ENCODE results near the gene RGS5.
A peak's percentile ranks its signal among the peaks of the same experiment; 100 is the strongest.

The RGS5 gene

DNA sequence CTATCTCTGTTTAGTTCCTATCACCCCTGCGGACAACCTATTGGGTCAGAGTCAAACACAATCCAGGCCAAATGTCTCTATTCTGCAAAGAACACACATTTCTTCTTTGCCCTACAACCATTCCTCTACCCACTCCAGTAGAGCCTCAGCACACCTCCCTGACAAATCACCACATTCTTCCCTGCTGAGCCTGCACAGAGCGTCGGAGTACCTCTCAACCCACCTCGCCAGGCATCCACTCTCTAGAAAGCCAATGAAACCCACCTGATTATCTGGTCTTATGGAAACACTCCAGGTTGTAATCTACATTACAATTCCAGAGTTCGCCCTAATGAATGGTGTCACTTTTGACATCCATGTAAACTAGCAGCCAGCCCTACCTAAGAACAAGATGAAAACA is 47.1 kb downstream of the RGS5 start:
- in situ Hi-C loops (cut with MboI; ENCODE audit: low sequenced_read_pairs), result no loop called here
- no peak for DNase-seq (ENCODE audit: low spot score in 2 of 2)
- Histone ChIP-seq H3K4me1 (no peaks in the 10 kb centered on the region), H3K27me3 (ENCODE audit: low read depth) (no peaks in the 10 kb centered on the region), H3K9me3 (no peaks in the 10 kb centered on the region), H3K36me3 (replicated peaks) (no peaks in the 10 kb centered on the region), H3K4me3 (no peak overlapping the region)

DNA sequence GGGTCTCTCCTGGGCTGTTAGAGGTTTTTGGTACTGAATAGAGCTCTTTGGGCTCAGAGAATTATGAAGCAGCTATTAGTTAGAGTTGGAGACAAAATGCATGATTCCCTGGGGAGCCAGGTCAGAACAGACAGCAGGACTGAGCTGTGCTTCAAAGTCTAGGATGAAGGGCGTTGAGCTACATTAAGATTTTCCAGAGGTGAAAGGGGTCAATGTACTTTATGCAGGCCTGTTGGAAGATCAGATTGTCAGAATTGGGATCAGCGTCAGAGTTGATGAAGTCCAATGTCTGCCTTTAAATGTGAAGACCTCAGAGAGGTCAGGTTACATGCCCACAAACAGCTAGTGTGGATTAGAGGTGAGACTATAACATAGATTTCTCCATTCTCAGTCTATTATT is 53.8 kb downstream of the RGS5 start:
- no peaks in the 10 kb centered on the region for H3K4me1 ChIP-seq
- H3K27me3 ChIP-seq (ENCODE audit: low read depth), result no peaks in the 10 kb centered on the region
- no peak overlapping the region for H3K4me3 ChIP-seq
- H3K36me3 ChIP-seq (replicated peaks), result no peaks in the 10 kb centered on the region
- DNase-seq (ENCODE audit: low spot score in 2 of 2), result no peak
- H3K9me3 ChIP-seq, result no peaks in the 10 kb centered on the region
- in situ Hi-C loops (cut with MboI; ENCODE audit: low sequenced_read_pairs), result no loop called here

DNA sequence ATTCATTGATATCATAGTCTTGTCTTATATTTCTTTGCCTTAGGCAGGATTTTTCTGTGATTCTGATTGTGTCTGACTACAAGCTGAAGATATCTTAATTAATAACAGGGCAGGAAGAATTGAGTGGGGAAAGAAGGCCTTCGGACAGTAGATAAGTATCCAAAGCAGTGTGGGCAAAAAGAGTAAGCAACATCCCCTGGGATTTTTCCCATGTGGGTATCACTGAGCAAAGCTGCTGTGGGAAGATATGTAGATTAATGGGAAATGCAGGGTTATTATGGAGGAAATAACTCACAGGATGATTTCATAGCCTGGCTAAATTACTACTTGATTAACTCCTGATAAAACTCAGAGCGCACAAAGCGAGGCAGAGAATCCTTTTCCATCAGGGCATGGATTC is 55.7 kb downstream of the RGS5 start:
- in situ Hi-C loops (cut with MboI; ENCODE audit: low sequenced_read_pairs), result no loop called here
- Histone ChIP-seq H3K27me3 (ENCODE audit: low read depth) (no peaks in the 10 kb centered on the region), H3K4me3 (no peak overlapping the region), H3K36me3 (replicated peaks) (no peaks in the 10 kb centered on the region), H3K9me3 (no peaks in the 10 kb centered on the region), H3K4me1 (no peaks in the 10 kb centered on the region)
- DNase-seq (ENCODE audit: low spot score in 2 of 2), result no peak

DNA sequence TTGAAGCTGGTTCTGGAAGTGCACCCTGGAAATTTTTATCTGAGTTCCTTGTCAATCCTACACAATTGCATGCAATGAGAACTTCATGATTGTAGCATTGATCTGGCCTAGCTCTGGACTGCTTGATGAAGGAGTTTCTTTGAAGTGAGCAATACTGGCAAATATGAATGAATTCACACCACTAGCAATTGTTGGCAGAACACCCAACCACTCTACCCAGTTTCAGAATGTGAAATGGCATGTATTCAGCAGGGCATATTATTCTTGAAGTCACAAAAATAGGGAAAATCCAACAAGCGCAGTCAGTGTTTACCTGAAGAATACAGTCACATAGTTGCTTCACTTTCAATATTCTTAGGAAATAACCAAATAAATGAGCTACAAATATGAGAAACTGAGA is 57.3 kb downstream of the RGS5 start:
- Histone ChIP-seq H3K9me3 (no peaks in the 10 kb centered on the region), H3K4me1 (no peaks in the 10 kb centered on the region), H3K36me3 (replicated peaks) (no peaks in the 10 kb centered on the region), H3K4me3 (no peak overlapping the region), H3K27me3 (ENCODE audit: low read depth) (no peaks in the 10 kb centered on the region)
- in situ Hi-C loops (cut with MboI; ENCODE audit: low sequenced_read_pairs), result no loop called here
- no peak for DNase-seq (ENCODE audit: low spot score in 2 of 2)

DNA sequence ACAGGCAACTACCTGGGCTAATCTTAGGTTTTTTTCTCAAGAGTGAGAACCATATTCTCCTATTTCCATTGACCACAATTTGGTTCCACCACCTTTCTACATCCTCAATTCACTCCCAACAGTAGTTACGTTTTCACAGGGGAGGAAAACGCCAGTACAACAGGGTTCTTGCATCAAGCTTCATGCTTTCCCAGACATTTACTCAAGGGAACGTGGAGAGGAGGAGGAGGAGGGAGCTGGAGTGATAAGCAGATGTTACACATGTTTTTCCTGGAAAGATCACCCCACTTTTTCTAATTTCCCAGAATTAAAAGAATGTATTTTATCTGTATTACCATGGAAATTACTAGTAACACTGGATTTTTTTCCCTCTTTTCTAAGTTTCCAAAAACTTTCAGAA is 58.3 kb downstream of the RGS5 start:
- Histone ChIP-seq H3K4me1 (no peaks in the 10 kb centered on the region), H3K9me3 (no peaks in the 10 kb centered on the region), H3K36me3 (replicated peaks) (no peaks in the 10 kb centered on the region), H3K27me3 (ENCODE audit: low read depth) (no peaks in the 10 kb centered on the region), H3K4me3 (no peak overlapping the region)
- DNase-seq (ENCODE audit: low spot score in 2 of 2), result no peak
- in situ Hi-C loops (cut with MboI; ENCODE audit: low sequenced_read_pairs), result no loop called here

DNA sequence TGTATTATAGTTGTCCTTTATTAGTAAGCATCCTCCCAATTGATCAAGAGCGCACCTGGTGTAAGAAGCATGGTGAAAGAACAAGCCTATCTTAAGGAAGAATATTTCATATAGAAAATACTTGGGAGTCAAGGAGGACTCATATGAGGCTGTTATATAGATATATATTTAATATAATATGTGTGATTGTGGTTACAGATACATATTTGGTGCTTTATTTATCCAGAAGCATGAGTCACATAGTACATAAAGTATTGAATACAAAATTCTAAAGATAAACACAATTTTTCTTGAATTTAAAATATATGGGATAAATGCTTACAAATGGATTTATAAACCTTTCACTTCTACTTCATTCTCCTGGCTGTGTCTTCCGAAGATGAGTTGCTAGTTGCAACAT is 60.6 kb downstream of the RGS5 start:
- no peaks in the 10 kb centered on the region for H3K27me3 ChIP-seq (ENCODE audit: low read depth)
- no peak overlapping the region for H3K4me3 ChIP-seq
- DNase-seq (ENCODE audit: low spot score in 2 of 2), result no peak
- no peaks in the 10 kb centered on the region for H3K36me3 ChIP-seq (replicated peaks)
- in situ Hi-C loops (cut with MboI; ENCODE audit: low sequenced_read_pairs), result no loop called here
- H3K4me1 ChIP-seq, result no peaks in the 10 kb centered on the region
- no peaks in the 10 kb centered on the region for H3K9me3 ChIP-seq

DNA sequence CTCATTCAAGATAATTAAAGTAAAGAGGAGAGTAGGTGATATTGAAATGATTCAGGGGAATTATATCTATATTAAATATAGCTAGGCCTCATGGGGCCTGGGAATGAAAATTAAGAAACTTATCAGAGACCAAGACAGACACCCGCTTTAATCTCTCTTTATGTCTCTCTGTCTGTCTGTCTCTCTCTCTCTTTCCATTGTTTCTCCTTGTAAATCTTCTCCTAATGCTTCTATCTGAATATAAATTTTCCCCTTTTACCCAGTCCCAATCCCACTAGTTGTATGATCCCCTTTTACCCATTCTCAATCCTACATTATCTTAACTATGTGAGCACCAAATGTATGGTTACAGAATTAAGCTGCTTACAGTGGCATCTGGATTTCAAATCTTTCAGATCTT is 61.2 kb downstream of the RGS5 start:
- in situ Hi-C loops (cut with MboI; ENCODE audit: low sequenced_read_pairs), result no loop called here
- Histone ChIP-seq H3K4me3 (no peak overlapping the region), H3K9me3 (no peaks in the 10 kb centered on the region), H3K36me3 (replicated peaks) (no peaks in the 10 kb centered on the region), H3K4me1 (no peaks in the 10 kb centered on the region), H3K27me3 (ENCODE audit: low read depth) (no peaks in the 10 kb centered on the region)
- DNase-seq (ENCODE audit: low spot score in 2 of 2), result no peak

DNA sequence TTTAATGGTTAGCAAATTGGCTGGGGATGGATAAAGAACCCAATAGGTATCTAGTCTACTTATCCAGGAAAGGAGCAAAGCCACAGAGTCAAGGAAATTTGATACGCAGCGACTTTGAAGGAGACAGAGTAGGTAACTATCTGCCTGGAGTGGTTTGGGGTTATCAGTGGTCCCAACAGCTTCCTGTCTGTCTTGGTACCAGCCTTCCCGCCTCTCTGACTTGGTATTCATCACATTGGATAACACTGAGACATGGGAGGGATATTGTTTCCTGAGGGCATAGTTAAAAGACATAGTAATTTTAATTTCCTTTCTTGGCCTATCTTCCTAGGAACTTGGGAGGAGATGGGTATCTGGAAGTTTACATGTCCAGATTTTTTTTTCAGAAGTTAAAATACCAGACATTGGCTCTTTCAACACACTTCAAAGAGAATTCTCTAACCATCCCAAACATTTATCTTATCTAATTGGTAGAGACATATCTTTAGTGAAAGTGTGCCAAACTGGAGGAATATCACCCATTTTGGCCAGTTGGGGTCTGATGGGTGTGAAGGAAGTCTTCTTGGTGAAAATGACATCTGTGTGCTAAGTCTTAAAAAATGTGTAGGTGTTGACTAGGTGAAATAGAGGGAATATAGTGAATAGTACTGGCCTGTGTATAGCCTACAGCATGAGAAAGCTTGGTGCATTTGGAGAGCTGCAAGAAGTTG is 65.0 kb downstream of the RGS5 start:
- no peaks in the 10 kb centered on the region for H3K4me1 ChIP-seq
- in situ Hi-C loops (cut with MboI; ENCODE audit: low sequenced_read_pairs), result no loop called here
- H3K27me3 ChIP-seq (ENCODE audit: low read depth), result no peaks in the 10 kb centered on the region
- DNase-seq (ENCODE audit: low spot score in 2 of 2), result no peak
- no peak overlapping the region for H3K4me3 ChIP-seq
- no peaks in the 10 kb centered on the region for H3K36me3 ChIP-seq (replicated peaks)
- H3K9me3 ChIP-seq, result no peaks in the 10 kb centered on the region

DNA sequence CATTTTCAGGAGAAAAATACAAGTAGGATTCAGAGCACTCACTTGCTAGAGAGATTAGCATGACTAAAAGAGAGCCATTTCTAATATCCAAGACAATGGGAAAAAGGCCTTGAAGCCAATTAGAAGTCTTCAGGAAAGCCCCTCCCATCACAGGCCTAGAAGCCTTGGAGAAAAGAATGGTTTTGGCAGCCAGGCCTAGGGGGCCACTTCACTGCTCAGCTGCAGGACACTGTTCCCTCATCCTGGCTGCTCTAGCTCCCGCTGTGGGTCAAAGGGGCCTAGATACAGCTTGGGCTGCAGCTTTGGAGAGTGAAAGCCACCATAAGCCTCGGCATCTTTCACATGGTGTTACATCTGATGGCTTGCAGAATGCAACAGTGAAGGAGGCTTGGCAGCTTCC is 70.7 kb downstream of the RGS5 start:
- in situ Hi-C loops (cut with MboI; ENCODE audit: low sequenced_read_pairs), result no loop called here
- no peaks in the 10 kb centered on the region for H3K36me3 ChIP-seq (replicated peaks)
- H3K9me3 ChIP-seq, result no peaks in the 10 kb centered on the region
- DNase-seq (ENCODE audit: low spot score in 2 of 2), result peak; percentile 31 to 32
- H3K4me3 ChIP-seq, result no peak overlapping the region
- no peaks in the 10 kb centered on the region for H3K27me3 ChIP-seq (ENCODE audit: low read depth)
- H3K4me1 ChIP-seq, result peaks cover 3% of the 10 kb centered on the region; the same call in 1 of the 2 replicates

DNA sequence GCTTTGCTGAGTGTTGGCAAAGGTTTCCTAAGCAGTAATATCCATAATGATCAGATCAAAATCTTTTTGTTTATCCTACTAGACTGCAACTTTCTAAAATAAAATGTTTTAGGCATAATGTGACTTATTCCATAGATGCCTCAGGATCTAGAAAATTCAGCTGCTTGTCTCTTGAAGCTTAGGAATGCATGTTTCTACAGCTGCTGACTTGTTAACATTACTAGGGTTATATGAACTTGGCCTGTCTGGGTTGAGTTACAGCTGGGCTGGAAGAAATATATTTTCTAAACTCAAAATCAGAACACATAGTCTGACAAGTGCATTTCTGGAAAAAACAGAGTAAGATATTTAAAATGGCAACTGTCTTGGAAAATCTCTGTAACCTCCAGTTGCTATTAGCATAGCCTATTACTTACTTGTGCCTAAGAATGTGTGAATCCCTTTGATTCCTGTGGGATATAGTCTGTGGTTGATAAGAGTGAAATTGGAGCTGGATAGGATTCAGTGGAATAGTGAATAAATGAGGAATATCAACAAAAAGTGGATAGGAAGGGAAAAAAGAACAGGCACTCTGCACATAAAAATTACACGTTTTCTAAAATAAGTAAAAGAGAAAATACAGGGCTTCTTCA is 72.4 kb downstream of the RGS5 start:
- peaks cover 3% of the 10 kb centered on the region; the same call in 1 of the 2 replicates for H3K4me1 ChIP-seq
- in situ Hi-C loops (cut with MboI; ENCODE audit: low sequenced_read_pairs), result no loop called here
- 0 out of 2 replicates have a peak, but pooled peaks cover 2% of the 10 kb centered on the region for H3K27me3 ChIP-seq (ENCODE audit: low read depth)
- no peaks in the 10 kb centered on the region for H3K9me3 ChIP-seq
- DNase-seq (ENCODE audit: low spot score in 2 of 2), result no peak
- H3K4me3 ChIP-seq, result no peak overlapping the region
- H3K36me3 ChIP-seq (replicated peaks), result no peaks in the 10 kb centered on the region

DNA sequence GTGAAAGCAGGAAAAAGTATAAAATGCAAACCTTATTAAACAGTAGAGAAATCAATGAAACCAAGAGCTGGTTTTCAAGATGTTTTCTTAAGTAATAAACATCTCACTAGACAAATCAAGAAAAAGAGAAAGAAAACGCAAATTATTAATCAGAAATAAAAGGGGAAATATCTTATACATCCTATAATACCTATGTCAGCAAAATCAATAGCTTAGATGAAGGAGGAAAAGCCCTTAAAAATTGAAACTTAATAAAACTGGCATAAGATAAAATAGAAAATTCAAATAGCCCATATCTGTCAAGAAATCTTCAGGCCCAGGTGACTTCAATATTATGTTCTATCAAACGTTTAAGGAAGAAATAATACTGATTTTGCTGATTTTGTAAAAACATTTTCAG is 74.4 kb downstream of the RGS5 start:
- H3K4me1 ChIP-seq, result peaks cover 3% of the 10 kb centered on the region; the same call in 1 of the 2 replicates
- in situ Hi-C loops (cut with MboI; ENCODE audit: low sequenced_read_pairs), result no loop called here
- 0 out of 2 replicates have a peak, but pooled peaks cover 2% of the 10 kb centered on the region for H3K27me3 ChIP-seq (ENCODE audit: low read depth)
- DNase-seq (ENCODE audit: low spot score in 2 of 2), result no peak
- H3K4me3 ChIP-seq, result no peak overlapping the region
- no peaks in the 10 kb centered on the region for H3K9me3 ChIP-seq
- H3K36me3 ChIP-seq (replicated peaks), result no peaks in the 10 kb centered on the region

DNA sequence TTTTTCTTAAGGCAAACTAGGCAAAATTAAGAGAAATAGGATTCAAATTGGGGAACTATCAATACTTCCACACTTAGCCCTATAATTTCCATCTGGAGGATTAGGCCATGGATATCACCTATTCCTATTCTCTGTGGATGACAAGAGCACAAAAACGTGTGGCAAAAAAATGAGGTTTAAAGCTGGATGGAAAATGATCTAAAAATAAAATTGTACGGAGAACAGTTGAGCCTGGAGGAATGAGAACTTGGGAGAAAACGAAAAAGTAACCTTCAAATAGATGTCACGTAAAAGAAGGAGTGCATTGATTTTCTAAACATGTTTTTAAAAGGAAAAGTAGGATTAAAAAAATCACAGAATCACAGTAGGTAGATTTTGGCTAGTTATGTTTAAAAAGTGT is 77.9 kb downstream of the RGS5 start:
- in situ Hi-C loops (cut with MboI; ENCODE audit: low sequenced_read_pairs), result no loop called here
- H3K27me3 ChIP-seq (ENCODE audit: low read depth), result 0 out of 2 replicates have a peak, but pooled peaks cover 2% of the 10 kb centered on the region
- H3K4me3 ChIP-seq, result no peak overlapping the region
- no peaks in the 10 kb centered on the region for H3K9me3 ChIP-seq
- H3K36me3 ChIP-seq (replicated peaks), result no peaks in the 10 kb centered on the region
- H3K4me1 ChIP-seq, result no peaks in the 10 kb centered on the region
- DNase-seq (ENCODE audit: low spot score in 2 of 2), result no peak

DNA sequence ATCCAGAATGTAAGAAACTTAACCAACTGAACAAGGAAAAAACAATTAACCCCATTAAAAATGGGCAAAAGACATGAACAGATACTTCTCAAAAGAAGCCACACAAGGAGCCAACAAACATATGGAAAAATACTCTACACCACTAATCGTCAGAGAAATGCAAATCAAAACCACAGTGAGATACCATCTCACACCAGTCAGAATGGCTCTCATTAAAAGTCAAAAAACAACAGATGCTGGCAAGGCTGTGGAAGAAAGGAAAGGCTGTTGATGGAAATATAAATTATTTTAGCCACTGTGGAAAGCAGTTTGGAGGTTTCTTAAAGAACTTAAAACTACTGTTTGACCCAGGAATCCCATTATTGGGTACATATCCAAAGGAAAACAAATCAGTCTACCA is 82.3 kb downstream of the RGS5 start:
- no peaks in the 10 kb centered on the region for H3K4me1 ChIP-seq
- no peak for DNase-seq (ENCODE audit: low spot score in 2 of 2)

DNA sequence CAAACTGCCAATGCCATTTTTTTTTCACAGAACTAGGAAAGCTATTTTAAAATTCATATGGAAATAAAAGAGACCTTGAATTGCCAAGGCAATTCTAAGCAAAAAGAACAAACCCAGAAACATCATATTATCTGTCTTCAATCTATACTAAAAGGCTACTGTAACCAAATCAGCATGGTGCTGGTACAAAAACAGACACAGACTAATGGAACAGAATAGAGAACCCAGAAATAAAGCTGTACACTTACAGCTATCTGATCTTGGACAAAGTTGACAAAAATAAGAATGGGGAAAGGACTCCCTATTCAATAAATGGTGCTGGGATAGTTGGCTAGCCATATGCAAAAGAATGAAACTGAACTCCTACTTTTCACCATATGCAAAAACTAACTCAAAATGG is 83.0 kb downstream of the RGS5 start:
- Histone ChIP-seq H3K4me1 (no peaks in the 10 kb centered on the region), H3K9me3 (no peaks in the 10 kb centered on the region), H3K36me3 (replicated peaks) (no peaks in the 10 kb centered on the region), H3K4me3 (no peak overlapping the region), H3K27me3 (ENCODE audit: low read depth) (no peaks in the 10 kb centered on the region)
- no peak for DNase-seq (ENCODE audit: low spot score in 2 of 2)
- in situ Hi-C loops (cut with MboI; ENCODE audit: low sequenced_read_pairs), result no loop called here

More for the DNA sequence above, 82.3 kb downstream of the RGS5 start:
- no peaks in the 10 kb centered on the region for H3K36me3 ChIP-seq (replicated peaks)
- in situ Hi-C loops (cut with MboI; ENCODE audit: low sequenced_read_pairs), result no loop called here
- no peaks in the 10 kb centered on the region for H3K9me3 ChIP-seq
- H3K27me3 ChIP-seq (ENCODE audit: low read depth), result no peaks in the 10 kb centered on the region
- H3K4me3 ChIP-seq, result no peak overlapping the region
